NCI-H128 (cell line): Measurements from ENCODE around the gene DVL2.

ENCODE experiments used
- DNase-seq: peaks from one replicate; lab custom pipeline; 2025; ENCODE audit not compliant: unreplicated experiment; lab: John Stamatoyannopoulos, UW

The DVL2 gene

DNA sequence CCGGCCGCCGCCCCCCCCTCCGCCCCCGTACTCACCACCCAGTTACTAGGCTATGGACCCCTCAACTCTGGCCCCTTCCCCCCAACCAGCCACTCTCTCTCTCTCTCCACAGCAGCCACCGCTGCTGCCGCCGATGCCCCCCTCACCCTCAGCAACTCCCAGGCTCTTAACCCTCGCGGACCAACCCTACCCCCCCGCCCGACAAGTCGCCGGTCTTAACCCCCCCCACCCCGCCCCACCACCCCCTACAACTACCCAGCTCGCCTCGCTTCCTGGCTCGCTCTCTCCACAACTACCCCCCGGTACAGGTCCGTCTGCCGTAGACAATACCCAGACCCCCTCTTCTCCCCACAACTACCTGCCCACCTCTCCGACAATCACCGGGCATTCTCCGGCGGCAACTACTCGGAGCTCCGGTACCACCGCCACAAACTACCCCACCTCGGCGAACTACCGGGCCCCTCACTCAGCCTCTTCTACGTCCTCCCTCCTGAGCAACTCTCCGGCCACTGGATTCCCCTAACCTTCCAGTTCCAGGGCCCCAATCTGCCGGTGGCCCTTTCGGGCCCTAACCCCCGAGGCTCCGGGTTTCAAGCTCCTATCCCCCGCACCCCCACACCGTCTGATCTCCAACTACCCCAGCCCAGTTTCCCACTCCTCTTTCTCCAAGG, 4.2 kb upstream of the DVL2 start:
- no peak for DNase-seq

DNA sequence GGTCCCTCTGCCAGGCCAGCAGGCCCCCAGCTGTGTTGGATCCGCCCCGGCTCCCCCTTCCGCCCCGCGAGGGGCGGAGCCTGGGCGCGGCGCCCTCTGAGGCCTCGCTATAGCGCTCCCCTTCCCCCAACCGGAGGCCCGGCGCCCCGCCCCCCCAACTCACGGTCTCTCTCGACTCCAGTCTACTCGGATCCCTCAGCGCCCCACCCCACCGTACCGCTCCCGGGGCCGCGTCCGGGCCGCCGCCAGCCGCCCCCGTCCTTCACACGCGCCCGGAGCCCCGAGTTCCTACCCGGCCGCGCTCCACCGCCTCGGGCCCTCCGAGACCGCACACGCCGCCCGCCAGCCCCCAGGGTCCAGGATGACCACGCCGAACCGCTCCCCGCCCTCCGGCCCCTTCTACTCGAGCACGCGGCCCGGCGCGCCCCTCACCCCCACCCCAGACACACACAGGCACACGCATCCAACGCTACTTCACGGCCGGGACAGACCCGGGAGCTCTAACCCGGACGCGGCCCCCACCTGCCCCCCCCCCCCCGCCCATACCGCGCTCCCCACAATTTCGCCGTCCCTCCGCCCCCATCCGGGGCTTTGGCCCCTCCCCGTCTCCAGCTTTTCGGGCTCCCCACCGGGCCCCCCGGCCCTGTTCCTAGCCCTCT, 3.6 kb upstream of the DVL2 start:
- DNase-seq, result peak; percentile 15

DNA sequence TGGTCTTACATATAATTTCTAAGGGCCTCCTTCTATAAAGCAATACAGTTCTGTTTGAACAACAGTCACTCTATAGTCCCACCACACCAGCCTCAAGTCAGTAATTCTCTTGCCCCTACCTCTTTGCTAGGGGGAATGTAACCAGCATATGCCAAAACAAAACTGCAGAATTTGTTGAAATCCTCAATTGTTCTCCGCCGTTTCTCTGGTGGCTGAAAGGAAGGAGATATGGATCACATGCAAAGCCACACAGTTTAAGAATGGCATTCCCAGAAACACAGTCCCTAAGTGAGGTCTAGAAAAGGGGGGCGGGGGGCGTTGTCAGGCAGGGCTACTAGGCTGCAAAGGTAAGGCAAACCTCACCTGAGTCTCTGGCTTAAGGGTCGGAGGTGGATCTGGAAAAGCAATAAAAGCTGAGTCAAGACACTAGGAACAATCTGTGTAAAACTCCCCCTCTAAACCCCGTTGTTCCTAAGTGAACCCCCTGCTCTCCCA, 3.0 kb upstream of the DVL2 start:
- DNase-seq, result no peak

DNA sequence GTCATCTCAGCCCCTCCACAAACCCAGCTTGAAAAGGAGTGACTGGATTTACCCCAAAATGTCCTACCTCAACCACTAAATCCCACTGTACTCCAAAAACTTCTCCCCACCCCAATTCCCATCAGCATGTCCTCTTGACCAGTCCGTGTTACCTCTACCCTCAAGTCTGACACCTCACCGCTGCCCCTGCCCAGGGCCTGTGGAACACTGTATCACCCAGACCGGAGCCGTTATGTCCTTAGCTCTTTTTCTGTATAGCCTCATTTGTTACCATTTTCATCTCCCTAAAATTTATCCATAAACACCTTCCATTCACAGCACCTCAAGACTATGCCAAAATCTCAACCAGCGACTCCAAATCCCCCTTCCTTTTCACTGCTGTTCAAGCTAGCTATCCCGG, 2.5 kb upstream of the DVL2 start:
- DNase-seq, result no peak

DNA sequence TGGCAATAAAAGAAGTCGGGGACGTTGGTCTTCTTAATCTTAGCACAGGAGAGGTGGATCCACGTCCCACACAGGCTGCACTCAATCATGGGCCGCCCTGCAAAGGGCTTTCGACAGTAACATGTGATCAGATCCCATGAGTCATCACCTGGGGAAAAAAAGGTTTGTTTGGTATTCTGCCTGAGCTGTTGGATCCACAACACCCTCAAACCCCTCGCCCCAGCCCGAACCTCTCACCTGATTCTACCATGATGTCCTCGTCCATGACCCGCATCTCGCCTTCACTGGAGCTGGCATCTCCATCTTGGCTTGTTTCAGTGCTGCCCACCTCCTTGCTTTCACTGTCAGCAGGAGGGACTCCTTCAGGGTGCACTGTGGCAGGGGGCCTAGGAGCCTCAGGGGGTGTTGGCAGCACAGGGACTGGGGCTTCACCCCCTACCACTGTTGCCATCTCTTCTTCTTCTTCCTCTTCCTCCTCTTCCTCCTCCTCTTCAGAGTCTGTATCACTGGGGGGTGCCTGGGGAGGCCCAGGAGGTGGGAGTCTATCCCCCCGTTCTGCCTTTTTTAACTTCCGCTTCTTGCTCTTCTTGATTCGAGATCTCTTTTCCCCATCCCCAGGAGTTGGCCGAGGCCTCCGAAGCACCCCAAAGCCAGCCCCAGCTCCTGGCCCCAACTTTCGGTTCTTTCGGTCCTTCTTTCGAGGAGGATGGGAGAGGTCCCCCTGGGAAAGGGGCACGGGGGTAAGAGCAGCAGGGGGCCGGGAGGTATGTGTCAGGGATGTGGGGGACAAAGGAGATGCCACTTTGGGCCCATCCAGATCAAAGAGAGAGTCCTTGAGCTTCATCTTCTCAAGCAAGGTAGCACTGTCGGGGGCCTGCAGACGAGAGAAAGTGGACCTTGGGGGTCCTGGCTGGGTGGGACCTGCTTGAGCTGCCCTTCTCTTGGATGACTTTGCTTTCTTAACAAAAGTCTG, 1.7 kb upstream of the DVL2 start:
- no peak for DNase-seq

DNA sequence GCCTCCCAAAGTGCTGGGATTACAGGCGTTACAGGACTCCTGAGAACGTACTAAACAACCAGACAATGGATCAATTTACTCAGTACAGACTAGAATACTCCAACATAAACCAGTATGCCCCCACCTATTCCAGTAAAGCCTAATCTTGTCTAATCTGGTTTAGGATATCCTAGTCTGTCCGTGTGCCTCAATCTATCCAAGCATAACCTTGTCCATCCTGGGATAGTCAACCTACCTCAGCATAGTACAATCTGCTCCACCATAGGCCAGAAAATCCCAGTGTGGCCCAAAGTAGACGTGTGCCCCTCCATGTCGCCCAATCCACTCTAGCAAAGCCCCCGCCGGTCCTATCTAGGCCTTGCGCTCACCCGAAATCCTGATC, 625 bp downstream of the DVL2 start:
- no peak for DNase-seq

DNA sequence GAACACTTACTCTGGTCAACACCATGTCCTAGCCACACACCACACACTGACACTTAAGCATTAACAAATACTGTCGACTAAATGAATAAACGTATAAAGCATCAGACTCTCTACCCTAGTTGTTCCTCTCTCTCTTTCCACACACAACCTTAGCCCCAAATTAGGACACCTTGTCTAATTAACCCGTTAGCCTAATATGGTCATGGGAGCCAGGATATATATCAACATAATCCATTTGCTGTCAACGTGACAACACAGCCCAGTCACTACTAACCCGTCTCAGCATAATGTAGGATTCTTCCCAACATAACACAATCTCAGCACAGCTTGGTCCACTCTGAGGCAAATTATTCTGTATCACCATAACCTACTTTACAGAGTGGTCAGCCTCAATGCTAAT, 2.2 kb downstream of the DVL2 start:
- no peak for DNase-seq

DNA sequence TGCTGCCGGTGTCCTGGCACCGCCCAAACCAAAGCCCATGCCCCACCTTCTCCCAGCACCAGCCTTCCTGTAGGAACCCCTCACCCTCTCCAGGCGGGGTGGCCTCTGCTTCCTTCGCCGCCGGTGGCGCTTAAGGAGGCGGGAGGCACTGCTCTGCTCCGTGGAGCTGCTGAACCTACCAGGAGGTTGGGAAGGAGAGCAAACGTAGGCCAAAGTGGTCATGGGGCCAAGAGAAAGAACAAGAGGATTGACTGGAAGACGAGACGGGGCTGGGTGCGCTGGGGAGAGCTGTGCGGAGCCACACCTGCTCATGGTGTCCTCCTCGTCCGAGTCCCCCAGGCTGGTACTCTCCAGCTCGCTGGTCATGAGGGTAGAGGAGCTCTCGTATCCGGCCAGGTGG, 4.8 kb downstream of the DVL2 start:
- DNase-seq, result no peak

DNA sequence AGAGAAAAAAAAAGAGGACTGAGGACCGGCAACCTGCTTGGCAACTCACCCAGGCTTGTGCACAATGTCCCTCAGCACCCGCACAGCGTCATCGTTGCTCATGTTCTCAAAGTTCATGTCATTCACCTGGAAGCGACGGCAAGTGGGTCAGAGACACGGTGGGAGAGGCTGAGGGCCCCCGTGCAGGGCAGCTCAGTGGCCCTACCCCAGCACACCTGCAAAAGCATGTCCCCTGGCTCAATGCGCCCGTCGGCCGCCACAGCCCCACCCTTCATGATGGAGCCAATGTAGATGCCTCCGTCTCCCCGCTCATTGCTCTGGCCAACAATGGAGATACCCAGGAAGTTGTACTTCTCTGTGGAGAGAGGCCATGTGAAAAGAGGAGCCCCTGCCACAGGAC, 5.4 kb downstream of the DVL2 start:
- DNase-seq, result no peak

DNA sequence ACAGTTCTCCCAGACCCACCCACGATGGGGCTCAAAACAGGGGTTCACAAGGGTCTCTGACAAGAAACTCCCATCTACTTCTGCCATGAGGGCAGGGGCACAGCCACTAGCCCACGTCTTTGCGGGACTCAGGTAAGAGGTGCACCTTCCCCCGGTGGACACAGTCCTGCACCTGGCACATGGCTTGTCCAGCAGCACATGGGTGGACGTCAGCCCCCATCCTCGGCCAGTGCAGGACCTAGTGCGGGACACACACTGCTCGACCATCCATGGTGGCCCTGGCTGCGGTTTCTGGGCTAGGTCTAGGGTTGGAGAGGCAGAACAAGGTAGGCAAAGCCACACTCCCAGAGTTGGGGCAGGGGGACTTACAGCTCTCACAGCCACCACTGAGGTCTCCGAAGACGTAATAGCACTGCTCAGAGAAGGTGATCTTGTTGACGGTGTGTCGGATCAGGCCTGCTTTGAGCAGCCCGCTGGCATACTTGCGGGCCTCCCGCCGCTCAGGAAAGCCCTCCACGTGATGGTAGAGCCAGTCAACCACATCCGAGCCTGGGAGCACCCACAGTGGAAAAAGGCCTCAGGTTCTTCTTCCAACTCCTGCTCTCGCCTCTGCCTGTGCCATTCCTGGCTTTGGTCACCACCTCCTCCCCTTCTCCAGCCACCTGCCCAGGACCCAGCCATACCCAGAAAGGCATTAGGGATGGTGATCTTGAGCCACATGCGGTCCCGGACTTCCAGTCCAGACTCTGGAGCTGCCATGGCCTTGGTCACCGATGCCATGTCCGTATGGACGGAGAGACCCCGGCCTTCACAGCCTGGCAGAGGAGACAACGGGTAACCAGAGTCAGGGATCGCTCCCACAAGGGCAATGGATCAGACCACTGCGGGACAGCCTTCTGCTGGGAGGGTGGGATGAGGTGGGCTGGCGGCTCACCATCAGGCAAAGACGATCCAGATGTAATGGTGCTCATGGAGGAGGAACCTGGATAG, 7.3 kb downstream of the DVL2 start:
- DNase-seq, result no peak

DNA sequence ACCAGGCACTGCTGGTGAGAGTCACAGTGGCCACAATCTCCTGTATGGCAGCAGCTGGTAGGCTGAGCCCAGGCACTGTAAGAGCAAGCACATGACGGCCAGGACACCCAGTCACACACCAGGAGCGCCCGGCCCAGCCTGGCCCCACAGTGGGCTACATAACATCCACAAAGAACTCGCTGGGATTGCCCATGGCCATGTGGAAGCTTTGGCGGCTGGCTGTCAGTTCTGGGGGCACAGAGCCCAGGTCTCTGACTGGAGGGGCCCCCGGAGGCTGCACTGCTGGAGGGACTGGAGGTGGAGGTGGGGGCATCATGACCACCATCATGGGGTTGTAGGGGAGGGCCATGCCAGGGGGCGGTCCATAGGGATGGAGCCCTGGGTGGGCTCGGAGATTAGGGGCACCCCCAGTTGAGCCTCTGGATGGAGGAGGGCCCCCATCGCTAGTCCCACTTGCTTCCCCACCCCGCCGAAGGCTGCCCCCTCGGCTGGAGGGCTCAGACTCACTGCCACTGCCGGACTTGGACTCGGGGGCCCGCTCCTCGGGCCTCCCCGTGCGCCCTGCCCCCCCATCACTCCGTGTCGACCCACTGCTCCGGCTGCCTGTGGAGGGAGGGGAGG, 8.5 kb downstream of the DVL2 start:
- no peak for DNase-seq

DNA sequence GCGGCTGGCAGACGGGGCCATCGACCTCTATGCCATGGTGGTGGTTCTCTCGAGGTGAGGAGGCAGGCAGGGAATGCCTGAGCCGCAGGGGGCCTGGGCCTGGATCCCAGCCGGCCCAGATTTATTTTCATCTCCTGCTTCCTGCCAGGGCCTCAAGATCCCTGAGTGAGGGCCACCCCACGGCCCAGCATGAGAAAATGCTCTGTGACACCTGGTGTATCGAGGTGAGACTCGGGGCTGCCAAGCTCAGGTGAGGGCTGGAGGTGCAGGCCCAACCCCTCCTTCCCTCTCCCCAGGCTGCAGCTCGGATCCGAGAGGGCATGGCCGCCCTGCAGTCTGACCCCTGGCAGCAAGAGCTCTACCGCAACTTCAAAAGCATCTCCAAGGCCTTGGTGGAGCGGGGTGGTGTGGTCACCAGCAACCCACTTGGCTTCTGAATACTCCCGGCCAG, 9.6 kb downstream of the DVL2 start:
- DNase-seq, result no peak

DNA sequence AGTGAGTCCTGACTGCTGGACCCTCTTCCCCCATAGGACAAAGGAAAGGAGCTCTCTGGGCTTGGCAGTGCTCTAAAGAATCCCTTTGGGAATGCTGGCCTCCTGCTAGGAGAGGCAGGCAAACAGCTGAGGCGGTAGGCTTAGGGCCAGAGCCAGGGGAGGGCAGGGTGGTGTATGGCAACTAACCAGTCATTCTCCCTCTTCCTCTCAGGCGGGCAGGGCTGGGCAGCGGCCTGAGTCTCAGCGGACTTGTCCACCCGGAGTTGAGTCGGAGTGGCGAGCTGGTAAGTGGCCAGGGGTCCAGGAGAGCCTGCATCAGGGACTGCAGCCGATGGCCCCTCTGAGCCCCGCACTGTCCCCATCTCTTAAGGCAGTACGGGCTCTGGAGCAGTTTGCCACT, 10.2 kb downstream of the DVL2 start:
- no peak for DNase-seq

DNA sequence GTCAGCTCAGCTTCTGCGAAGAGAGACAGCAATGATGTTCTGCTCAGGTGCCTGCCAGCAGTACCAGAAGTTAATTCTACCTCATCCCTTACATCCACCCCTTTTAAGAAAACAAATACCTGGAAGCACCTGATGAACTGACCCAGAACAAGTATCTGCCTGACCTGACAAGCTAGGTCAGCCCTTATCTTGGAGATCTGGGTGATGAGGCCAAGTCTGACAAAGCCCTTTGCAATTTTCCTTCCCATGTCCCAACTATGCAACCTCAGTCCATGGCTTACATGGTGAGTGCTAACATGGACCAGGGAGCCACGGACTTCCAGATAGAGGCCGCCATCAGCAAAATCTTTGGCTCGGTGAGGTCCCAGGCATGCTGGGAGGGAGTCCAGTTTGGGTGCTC, 10.9 kb downstream of the DVL2 start:
- DNase-seq, result no peak

DNA sequence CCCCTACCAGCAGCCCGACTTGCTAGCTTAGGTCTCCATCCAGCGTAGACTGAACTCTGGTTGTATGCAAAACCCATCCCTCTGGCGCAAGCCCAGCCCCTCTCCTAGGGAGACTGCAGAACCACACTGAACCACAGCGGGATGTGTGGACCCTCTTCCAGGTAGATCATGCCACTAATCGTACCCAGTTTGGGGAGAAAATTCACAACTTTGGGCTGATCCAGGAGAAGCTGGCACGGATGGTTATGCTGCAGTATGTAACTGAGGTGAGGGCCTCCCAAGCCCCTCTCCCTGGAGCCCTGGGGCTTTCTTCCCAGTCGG, 11.4 kb downstream of the DVL2 start:
- no peak for DNase-seq

DNA sequence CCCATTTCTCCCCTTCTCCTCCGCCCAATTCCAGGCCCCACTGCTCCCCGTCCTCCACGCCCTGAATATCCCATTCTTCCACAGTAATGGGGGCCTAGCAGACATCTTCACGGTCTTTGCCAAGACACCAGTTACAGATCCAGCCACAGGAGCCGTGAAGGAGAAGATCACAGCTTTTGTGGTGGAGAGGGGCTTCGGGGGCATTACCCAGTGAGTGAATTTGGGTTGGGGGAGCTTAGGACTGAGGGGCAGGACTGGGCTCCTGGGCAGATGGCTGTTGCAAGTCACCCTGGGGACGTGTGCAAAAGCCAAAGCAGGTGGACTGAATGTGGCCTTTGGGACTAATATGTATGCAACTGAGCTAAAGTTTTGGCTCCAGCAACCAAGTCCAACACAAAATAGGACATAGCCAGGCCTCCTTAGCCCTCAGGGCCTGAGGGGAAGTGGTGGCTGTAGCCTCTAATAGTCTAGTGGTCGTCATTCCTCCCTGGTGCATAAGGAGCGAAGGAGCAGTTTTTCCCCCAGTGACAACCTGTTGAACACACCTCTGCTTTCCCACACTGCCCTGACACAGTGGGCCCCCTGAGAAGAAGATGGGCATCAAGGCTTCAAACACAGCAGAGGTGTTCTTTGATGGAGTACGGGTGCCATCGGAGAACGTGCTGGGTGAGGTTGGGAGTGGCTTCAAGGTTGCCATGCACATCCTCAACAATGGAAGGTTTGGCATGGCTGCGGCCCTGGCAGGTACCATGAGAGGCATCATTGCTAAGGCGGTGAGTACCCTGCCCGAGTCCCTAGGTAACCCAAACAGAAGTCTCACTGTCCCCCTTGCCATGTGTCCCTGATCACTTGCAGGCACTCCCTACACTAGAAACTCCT, 12.0 kb downstream of the DVL2 start:
- DNase-seq, result no peak

DNA sequence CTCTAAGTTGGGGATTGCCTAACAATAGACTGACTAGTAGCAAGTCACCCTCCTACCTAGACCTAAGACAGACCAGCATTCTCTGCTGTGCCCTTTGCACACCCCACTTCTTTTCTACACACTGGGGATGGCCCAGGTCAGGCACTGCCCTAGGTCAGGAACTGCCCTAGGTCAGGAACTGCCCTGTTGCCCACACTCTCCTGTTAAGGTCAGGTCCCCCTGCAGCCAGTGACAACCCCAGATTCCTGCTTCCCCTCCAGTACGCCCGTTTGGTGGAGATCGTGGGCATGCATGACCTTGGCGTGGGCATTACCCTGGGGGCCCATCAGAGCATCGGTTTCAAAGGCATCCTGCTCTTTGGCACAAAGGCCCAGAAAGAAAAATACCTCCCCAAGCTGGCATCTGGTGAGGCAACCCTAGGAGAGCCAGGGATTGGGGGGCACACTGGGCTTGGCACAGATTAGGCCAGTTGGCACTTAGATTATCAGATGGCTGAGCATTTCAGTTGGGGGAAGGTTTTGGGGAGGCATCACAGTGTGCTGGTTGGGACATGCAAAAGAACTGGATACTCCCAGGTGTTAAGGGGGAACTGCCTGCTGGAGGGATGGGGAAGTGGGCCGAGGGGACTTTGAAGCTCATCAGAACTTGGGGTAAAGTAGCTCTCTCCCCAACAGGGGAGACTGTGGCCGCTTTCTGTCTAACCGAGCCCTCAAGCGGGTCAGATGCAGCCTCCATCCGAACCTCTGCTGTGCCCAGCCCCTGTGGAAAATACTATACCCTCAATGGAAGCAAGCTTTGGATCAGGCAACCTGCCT, 12.8 kb downstream of the DVL2 start:
- DNase-seq, result no peak

DNA sequence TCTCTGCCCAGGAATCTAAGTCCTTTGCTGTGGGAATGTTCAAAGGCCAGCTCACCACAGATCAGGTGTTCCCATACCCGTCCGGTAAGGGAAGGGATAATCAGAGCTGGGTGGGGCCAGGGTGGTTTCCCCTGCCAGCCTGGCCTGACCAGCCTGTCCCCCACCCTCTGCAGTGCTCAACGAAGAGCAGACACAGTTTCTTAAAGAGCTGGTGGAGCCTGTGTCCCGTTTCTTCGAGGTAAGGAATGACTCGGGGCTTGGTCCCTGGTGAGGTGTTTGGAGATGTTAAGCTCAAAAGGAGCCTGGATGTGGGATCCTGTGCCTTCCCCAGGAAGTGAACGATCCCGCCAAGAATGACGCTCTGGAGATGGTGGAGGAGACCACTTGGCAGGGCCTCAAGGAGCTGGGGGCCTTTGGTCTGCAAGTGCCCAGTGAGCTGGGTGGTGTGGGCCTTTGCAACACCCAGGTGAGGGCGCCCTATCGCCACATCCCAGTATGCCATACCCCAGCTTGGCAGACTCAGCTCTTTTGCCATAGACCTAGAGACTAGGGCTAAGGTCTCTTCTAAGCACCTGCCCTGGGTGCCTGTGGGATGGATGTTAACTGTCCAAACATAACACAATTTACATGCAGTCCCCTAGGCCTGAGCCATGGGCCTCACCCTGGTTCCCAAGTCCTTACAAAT, 13.6 kb downstream of the DVL2 start:
- peak; percentile 8 for DNase-seq
